ENCODE results near the gene ATF3.

DNA sequence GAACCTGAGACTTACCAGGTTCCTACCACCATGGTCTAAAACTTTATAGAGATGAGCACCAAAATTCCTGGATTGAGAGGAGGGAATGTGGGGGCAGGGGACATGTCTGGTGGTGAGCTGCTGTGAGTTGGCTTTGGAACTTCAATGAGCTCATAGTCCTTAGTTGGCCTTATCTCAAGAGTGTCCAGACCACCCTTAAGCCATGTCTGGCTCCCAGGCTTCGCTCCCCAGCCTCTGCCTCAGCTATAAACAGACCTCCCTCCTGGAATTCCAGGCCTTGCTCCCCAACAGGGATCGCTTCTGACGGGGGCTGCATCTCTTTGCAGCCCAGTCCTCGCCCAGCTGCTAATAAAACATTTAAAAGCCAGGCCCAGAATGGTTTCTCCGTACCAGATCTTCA, 19.5 kb downstream of the ATF3 start:
- TF ChIP-seq, protein P1, sequence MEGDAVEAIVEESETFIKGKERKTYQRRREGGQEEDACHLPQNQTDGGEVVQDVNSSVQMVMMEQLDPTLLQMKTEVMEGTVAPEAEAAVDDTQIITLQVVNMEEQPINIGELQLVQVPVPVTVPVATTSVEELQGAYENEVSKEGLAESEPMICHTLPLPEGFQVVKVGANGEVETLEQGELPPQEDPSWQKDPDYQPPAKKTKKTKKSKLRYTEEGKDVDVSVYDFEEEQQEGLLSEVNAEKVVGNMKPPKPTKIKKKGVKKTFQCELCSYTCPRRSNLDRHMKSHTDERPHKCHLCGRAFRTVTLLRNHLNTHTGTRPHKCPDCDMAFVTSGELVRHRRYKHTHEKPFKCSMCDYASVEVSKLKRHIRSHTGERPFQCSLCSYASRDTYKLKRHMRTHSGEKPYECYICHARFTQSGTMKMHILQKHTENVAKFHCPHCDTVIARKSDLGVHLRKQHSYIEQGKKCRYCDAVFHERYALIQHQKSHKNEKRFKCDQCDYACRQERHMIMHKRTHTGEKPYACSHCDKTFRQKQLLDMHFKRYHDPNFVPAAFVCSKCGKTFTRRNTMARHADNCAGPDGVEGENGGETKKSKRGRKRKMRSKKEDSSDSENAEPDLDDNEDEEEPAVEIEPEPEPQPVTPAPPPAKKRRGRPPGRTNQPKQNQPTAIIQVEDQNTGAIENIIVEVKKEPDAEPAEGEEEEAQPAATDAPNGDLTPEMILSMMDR (IDR thresholded peaks at IDR 0.05) = no peak
- TF ChIP-seq POLR2A (IDR thresholded peaks at IDR 0.05) (no peak), EP300 (IDR thresholded peaks at IDR 0.05) (no peak)
